HL-60 (cell line): Measurements from ENCODE around the gene SLFN14.

Experiments used
- POLR2AphosphoS5 ChIP-seq: IDR thresholded peaks from 2 replicates; pipeline ENCODE4 v1.6.1; 2012; ENCODE audit warnings: low read depth
- TF ChIP-seq, protein P1 (sequence below): IDR thresholded peaks from one replicate; pipeline ENCODE4 v1.5.1; 2011; ENCODE audit warnings: low read length, control low read depth, inconsistent platforms; ENCODE audit not compliant: insufficient read depth

DNA sequence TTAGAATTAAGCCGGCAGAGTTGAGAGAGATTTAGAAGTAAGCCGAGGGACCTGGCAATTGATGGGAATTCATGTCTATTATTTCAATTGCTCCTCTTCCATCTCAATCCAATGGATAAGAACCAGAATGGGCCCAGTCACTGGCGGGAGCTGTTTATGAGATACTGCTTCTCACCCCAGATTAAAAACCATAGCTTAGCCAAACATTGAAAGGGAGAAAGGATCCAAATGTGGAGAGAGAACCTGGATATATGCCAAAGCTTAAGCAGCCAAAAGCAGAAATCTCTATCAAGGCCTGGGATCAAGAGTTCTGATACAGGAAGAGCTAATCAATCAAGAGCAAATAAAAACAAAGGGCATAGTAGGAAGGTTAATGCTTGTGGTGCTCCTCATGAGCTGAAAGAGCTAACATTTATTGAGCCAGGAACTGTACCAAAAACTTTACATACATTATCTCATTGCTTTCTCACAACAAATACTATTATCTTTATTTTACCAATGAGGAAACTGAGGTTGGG, 26.0 kb downstream of the SLFN14 start:
- TF ChIP-seq, protein P1, sequence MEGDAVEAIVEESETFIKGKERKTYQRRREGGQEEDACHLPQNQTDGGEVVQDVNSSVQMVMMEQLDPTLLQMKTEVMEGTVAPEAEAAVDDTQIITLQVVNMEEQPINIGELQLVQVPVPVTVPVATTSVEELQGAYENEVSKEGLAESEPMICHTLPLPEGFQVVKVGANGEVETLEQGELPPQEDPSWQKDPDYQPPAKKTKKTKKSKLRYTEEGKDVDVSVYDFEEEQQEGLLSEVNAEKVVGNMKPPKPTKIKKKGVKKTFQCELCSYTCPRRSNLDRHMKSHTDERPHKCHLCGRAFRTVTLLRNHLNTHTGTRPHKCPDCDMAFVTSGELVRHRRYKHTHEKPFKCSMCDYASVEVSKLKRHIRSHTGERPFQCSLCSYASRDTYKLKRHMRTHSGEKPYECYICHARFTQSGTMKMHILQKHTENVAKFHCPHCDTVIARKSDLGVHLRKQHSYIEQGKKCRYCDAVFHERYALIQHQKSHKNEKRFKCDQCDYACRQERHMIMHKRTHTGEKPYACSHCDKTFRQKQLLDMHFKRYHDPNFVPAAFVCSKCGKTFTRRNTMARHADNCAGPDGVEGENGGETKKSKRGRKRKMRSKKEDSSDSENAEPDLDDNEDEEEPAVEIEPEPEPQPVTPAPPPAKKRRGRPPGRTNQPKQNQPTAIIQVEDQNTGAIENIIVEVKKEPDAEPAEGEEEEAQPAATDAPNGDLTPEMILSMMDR = no peak
- no peak for TF ChIP-seq POLR2AphosphoS5
